HG02678 (cell line): ENCODE data around the gene OSMR.
"Not testable (repeated sequence)": the region's sequence is repeated elsewhere in the genome, so short reads cannot be mapped to it uniquely, and the experiment has no call there.

Experiments used
- ATAC-seq: cut with Tn5 transposase; IDR thresholded peaks from one replicate; pipeline ENCODE4 v1.9.1; 2021; ENCODE audit warnings: mild to moderate bottlenecking, moderate library complexity; ENCODE audit not compliant: unreplicated experiment

Gene OSMR

GRCh38 chr5:38830521-38831051 is 15.2 kb upstream of the OSMR start:
- no peak for ATAC-seq

GRCh38 chr5:38831117-38831516 is 14.7 kb upstream of the OSMR start:
- ATAC-seq: no peak

GRCh38 chr5:38831909-38832308 is 13.9 kb upstream of the OSMR start:
- no peak for ATAC-seq

- no peak for ATAC-seq
These were observed 13.0 kb upstream of the OSMR start for GRCh38 chr5:38832810-38833209.

GRCh38 chr5:38835887-38836286 is 9.9 kb upstream of the OSMR start:
- no peak for ATAC-seq

- ATAC-seq: no peak
These were observed 8.4 kb upstream of the OSMR start for GRCh38 chr5:38837416-38837815.

GRCh38 chr5:38837932-38838331 is 7.9 kb upstream of the OSMR start:
- no peak for ATAC-seq

- ATAC-seq: no peak
These were observed 2.1 kb upstream of the OSMR start for GRCh38 chr5:38843665-38844064.

GRCh38 chr5:38846379-38847011 is 683 bp downstream of the OSMR start:
- ATAC-seq: no peak

- ATAC-seq: no peak
These were observed 1.9 kb downstream of the OSMR start for GRCh38 chr5:38847559-38848347.

- no peak for ATAC-seq
These were observed 2.8 kb downstream of the OSMR start for GRCh38 chr5:38848637-38849036.

- ATAC-seq: not testable (repeated sequence)
These were observed 5.8 kb downstream of the OSMR start for GRCh38 chr5:38851640-38852039.

GRCh38 chr5:38853753-38854470 is 8.1 kb downstream of the OSMR start:
- ATAC-seq: no peak

GRCh38 chr5:38854907-38855306 is 9.1 kb downstream of the OSMR start:
- ATAC-seq: no peak

- ATAC-seq: no peak
These were observed 10.8 kb downstream of the OSMR start for GRCh38 chr5:38856660-38857059.

GRCh38 chr5:38858839-38859238 is 13.0 kb downstream of the OSMR start:
- no peak for ATAC-seq

GRCh38 chr5:38861986-38862770 is 16.4 kb downstream of the OSMR start:
- not testable (repeated sequence) for ATAC-seq

GRCh38 chr5:38866362-38867031 is 20.7 kb downstream of the OSMR start:
- ATAC-seq: no peak

GRCh38 chr5:38867032-38867398 is 21.2 kb downstream of the OSMR start:
- ATAC-seq: no peak

- no peak for ATAC-seq
These were observed 21.6 kb downstream of the OSMR start for GRCh38 chr5:38867416-38867815.
